LNCAP (cell line): Measurements from ENCODE around the gene GAB1.

Experiments
- TF ChIP-seq, protein P1 (sequence below): fragments of 450-650 bp; IDR thresholded peaks from 2 replicates; pipeline ENCODE4 v1.5.1; 2017; ENCODE audit warnings: mild to moderate bottlenecking

The GAB1 gene

DNA sequence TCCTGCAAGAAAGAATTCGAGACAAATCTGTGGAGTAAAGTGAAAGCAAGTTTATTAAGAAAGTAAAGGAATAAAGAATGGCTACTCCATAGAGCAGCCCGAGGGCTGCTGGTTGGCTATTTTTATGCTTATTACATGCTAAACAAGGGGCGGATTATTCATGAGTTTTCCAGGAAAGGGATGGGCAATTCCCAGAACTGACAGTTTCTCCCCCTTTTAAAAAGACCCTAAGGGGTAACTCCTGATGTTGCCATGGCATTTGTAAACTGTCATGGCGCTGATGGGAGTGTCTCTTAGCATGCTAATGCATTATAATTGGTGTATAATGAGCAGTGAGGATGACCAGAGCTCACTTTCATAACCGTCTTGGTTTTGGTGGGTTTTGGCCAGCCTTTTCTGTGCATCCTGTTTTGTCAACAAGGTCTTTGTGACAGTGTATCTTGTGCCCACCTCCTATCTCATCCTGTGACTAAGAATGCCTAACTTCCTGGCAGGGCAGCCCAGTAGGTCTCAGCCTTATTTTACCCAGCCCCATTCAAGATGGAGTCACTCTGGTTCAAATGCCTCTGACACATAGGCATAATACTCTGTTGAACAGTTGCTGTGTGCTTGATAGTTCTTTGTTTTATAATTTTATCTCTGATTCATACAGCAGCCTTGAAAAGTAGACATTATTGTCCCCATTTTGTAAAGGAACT, 25.8 kb downstream of the GAB1 start:
- TF ChIP-seq, protein P1, sequence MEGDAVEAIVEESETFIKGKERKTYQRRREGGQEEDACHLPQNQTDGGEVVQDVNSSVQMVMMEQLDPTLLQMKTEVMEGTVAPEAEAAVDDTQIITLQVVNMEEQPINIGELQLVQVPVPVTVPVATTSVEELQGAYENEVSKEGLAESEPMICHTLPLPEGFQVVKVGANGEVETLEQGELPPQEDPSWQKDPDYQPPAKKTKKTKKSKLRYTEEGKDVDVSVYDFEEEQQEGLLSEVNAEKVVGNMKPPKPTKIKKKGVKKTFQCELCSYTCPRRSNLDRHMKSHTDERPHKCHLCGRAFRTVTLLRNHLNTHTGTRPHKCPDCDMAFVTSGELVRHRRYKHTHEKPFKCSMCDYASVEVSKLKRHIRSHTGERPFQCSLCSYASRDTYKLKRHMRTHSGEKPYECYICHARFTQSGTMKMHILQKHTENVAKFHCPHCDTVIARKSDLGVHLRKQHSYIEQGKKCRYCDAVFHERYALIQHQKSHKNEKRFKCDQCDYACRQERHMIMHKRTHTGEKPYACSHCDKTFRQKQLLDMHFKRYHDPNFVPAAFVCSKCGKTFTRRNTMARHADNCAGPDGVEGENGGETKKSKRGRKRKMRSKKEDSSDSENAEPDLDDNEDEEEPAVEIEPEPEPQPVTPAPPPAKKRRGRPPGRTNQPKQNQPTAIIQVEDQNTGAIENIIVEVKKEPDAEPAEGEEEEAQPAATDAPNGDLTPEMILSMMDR, result no peak

DNA sequence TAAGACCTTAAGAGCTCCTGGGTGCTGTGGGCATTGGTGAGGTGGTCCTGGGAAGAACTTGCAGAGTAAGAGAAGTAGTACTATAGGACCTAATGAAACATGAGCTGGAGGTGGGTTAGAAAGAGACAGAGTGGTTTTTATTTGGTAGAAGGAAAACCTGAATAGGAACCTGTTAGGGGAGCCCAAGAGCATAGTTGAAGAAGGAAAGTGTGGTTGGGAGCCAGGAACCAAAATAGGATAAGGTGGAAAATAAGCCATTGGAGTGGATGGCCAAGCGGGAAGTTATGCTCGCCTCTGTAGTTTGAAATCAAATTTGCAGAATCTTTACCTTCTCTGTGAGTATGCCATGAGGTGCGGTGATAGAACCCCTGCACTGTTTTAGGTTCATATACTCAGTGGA, 26.7 kb downstream of the GAB1 start:
- TF ChIP-seq, protein P1, result no peak

DNA sequence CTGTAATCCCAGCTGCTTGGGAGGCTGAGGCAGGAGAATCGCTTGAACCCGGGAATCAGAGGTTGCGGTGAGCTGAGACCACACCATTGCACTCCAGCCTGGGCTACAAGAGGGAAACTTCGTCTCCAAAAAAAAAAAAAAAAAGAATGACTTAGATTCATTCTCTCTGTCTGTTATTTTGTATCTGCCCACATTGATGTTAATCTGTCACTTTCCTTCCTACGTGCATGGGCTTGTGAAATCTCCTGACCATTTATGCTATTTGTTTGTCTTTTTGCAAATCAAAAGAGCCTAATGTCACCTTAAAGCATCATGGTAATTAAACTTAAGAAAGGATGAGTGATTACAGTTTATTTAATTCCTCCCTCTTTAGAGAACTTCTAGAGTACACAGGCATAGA, 27.4 kb downstream of the GAB1 start:
- TF ChIP-seq, protein P1, result no peak

DNA sequence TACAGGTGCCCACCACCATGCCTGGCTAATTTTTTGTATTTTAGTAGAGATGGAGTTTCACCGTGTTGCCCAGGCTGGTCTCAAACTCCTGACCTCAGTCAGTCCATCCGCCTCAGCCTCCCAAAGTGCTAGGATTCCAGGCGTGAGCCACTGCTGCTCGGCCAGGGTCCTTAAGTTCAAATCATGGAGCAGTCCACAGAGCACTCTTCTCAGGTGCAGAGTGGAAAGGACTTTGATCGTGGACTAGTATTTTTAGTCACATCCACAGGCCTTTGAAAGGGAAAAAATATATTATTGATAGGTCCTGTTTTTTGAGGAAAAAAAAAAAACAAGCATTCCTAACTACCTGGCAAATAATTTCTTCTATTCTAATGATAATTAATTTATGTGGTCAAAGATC, 31.2 kb downstream of the GAB1 start:
- TF ChIP-seq, protein P1, result no peak

DNA sequence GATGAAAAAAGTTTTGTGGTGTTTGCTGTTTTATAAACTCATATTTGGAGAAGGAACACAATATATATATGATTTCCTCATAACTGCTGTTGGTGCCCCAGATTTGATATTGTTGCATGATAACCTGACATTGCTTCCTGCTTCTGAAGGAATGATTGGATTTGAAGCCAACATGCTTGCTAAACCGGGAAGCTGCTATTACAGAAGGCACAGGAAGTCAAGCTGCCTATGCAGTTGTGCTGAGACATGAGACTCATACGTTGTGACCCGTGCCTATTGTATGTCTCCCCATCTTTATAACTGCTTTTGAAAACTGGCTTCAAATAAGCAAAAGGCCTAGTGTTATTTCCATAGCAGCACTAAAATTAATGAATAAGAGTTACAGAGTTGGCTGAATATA, 32.9 kb downstream of the GAB1 start:
- TF ChIP-seq, protein P1, result no peak

DNA sequence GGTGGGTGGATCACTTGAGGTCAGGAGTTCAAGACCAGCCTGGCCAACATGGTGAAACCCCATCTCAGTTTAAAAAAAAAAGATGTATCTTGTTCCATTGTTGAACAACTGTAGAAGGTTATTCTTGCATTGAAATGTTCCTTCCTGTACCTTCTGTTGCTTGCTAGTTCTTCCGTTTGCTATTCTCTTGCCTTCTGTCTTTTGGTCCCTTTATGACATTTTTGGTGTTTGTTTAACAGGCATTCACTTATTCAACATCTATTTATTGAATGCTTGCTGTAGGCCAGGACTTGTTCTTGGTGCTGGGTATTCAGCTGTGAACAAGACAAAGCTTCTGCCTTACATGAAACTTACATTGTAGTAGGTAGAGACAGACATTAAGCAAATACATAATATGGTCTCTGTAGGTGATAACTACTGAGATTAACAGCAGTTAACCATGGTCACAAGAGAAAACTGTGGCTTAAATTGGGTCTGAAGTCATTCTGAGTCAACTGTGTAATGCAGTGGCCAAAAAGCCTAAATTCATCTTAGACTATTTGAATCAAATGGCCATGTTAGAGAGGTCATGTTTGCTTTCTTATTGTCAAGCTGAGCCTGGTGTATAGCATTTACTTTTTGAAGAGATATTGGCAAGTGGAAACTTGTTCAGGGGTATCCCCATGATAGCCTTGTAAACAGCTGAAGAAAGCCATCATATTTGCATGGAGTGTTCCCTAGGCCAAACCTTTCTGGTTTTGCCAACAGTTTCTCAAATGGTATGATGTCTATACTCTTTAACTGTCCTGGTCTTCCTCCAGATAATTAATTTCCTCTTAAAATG, 35.6 kb downstream of the GAB1 start:
- TF ChIP-seq, protein P1, result no peak

DNA sequence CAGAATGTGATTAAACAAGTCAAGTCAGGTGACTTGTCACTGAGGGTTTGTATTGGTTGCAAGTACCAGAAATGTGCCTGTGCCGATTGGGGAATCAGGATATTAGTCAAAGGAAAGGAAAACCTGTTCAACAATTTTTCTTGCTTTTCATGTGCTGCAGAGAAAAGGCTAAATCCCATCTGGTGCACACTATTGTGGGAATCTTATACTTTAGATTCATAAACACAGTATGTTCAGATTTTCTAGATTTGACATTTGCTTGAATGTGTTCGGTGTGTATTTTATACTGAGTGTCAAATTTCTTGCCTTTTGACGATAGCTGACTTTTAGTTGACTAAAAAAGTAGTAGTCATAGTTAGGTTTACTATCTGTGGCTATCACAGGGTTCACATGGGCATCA, 37.6 kb downstream of the GAB1 start:
- TF ChIP-seq, protein P1, result no peak
